ENCODE measurements around the gene BCAN.

BCAN gene

DNA sequence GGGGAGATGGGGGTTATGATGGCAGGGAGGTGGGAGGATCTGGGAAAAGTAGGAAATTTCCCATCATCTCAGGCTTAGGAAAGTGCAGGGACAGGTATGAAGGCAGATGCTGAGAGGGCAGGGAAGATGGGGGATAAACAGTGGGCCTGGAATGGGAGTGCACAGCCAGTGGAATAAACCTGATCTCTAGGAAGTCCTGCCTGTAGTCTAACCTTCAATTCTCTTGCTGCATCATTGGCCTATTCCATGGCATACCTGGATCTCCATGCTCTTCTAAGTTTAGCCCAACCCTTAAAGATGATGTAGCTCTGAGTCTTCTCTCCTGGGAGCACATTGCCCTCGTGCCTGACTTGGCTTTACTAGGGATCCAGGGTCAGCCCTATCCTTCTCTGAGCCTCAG, 2.7 kb downstream of the BCAN start:
- no peak for DNase-seq

DNA sequence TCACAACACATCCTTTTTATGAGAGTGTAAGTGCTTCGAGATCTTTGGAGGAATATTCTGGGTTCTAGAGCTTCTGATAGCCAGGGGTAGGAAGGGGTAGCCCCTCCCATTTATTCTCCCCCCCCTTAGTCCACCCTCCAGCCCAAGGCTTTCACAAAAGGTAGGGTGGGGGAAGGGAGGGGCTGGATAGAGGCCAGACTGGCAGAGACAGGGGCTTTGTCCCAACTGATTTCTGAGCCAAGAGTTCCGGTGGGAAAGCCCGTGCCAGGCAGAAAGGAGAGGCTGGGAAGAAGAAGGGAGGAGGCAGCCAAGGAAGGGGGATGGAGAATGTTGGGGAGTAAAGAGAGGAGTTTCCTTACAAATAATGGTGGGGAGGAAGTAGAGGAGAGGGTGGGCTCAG, 3.1 kb downstream of the BCAN start:
- DNase-seq: no peak

DNA sequence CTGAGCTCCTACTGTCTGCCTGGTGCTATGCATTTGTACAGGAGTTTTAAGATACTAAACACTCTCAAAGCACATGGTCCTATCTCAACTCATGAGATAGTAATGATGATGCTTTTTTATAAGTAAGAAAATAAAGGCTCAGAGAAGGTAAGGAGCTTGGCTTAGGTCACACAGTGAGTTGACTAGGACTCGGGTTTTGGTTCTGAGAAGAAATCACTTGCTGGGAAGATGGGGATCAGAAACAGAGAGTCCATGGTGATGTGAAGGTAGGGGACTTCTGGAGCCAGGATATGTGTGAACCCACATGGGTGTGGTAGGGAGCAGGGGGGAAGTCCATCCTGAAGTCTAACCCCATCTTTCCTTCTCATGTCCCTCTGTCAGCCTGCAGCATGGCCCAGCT, 3.7 kb downstream of the BCAN start:
- no peak for DNase-seq

DNA sequence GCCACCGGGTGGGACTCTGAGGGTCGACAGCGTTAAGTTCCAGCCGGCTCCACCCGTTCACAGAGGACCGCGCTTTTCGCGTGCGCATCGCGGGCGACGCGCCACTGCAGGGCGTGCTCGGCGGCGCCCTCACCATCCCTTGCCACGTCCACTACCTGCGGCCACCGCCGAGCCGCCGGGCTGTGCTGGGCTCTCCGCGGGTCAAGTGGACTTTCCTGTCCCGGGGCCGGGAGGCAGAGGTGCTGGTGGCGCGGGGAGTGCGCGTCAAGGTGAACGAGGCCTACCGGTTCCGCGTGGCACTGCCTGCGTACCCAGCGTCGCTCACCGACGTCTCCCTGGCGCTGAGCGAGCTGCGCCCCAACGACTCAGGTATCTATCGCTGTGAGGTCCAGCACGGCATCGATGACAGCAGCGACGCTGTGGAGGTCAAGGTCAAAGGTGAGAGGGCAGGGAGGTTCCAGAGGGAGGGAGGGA, 4.9 kb downstream of the BCAN start:
- DNase-seq: no peak

DNA sequence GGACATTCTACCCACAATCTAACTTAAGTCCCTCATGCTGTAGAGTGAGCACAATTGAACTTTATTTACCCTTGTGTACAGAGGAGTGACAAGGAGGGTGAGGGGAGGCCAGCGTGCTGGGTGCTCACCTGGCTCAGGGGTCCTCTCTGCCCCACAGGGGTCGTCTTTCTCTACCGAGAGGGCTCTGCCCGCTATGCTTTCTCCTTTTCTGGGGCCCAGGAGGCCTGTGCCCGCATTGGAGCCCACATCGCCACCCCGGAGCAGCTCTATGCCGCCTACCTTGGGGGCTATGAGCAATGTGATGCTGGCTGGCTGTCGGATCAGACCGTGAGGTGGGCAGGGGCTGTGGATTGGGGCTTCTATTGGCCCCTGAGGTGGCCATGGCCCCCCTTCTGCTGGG, 5.4 kb downstream of the BCAN start:
- no peak for DNase-seq

DNA sequence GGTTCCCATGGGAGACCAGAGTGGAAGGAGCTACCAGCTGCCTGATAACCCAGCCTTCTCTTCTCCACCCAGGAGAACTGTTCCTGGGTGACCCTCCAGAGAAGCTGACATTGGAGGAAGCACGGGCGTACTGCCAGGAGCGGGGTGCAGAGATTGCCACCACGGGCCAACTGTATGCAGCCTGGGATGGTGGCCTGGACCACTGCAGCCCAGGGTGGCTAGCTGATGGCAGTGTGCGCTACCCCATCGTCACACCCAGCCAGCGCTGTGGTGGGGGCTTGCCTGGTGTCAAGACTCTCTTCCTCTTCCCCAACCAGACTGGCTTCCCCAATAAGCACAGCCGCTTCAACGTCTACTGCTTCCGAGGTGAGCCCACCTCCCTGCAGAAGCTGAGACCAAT, 6.6 kb downstream of the BCAN start:
- no peak for DNase-seq

DNA sequence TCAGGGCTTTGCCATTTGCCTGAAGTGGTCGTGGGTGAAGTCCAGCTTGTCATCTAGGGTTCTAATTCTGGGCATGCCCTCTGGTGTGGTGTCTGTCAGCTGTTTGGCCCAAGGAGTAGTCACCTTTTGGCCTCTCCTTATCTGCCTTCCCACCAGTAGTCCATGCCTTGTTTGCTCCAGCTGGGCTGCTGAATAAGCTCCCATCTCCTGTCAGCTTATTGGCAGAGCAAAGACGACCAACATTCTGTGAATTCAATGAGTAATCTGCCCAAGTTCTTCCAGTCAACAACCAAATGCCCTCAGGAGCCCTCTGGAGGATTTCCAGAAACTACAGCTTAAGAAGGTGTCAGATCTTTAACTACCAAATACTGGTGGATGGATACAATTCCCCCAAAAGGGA, 7.0 kb downstream of the BCAN start:
- DNase-seq: no peak

DNA sequence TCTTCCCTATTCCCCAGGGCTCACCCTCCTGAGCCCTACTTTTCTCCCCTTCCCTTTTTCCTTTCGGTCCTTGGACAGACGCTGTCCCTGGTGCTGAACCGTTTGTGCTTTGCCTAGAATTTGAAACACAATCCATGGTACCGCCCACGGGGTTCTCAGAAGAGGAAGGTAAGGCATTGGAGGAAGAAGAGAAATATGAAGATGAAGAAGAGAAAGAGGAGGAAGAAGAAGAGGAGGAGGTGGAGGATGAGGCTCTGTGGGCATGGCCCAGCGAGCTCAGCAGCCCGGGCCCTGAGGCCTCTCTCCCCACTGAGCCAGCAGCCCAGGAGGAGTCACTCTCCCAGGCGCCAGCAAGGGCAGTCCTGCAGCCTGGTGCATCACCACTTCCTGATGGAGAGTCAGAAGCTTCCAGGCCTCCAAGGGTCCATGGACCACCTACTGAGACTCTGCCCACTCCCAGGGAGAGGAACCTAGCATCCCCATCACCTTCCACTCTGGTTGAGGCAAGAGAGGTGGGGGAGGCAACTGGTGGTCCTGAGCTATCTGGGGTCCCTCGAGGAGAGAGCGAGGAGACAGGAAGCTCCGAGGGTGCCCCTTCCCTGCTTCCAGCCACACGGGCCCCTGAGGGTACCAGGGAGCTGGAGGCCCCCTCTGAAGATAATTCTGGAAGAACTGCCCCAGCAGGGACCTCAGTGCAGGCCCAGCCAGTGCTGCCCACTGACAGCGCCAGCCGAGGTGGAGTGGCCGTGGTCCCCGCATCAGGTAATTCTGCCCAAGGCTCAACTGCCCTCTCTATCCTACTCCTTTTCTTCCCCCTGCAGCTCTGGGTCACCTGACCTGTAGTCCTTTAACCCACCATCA, 10.4 kb downstream of the BCAN start:
- DNase-seq: no peak

DNA sequence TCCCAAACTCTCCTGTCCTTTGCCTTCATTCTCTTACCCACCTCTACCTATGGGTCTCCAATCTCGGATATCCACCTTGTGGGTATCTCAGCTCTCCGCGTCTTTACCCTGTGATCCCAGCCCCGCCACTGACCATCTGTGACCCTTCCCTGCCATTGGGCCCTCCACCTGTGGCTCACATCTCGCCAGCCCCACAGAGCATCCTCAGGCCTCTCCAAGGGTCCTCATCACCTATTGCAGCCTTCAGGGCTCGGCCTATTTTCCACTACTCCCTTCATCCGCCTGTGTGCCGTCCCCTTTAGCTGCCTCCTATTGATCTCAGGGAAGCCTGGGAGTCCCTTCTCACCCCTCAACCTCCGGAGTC, 11.1 kb downstream of the BCAN start:
- DNase-seq: no peak

DNA sequence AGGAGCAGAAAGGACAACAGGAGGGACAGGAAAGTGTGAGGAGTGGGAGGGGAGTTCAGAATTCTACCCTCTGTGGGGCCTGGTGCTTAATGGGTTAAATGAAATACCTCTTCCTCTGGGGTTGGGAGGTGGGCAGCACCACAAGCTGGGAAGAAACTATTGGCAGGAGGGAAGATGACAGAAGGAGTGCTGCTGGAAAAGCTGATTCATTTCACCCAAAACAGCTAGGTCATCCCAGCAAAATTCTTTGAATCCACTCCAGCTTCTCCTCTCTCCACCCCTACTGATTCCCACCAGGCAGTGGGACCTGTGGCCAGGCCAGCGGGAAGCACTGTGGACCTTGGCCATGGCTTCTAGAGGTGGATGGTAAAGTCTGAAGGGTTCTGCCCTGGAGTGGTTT, 12.8 kb downstream of the BCAN start:
- no peak for DNase-seq

DNA sequence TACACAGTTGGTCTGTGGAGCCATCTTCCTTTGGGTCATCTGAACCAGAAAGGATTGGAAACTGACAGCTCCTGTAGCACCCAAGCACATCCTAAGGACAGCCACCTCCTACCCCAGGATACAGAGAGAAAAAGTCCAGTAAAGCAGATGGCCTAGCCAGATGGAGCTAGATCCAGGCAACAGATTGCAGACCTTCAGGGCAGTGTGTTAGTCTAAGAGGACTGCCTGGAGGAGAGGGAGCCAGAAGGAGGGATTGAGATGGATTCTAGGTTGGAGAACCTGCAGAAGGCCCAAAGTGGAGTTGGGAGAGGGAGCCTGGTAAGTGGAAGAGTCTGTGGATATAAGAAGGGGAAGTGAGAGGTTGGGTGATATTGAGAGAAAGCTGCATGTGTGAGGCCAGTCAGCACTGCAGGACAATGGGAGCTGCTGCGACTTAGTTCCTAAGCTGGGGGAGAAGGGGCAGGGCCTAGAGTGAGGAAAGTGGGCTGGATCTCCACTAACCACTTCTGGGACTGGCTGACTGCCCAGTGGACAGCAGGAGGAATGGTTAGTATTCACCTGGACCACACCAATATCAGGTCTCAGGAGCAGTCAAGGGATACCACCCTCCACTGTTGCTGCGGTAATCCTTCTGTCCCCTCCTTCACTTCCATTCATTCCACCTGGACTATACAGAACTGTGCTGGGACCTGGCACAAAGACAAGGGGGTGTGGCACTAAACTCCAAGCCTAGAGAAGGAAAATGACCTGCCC, 13.4 kb downstream of the BCAN start:
- DNase-seq: no peak

DNA sequence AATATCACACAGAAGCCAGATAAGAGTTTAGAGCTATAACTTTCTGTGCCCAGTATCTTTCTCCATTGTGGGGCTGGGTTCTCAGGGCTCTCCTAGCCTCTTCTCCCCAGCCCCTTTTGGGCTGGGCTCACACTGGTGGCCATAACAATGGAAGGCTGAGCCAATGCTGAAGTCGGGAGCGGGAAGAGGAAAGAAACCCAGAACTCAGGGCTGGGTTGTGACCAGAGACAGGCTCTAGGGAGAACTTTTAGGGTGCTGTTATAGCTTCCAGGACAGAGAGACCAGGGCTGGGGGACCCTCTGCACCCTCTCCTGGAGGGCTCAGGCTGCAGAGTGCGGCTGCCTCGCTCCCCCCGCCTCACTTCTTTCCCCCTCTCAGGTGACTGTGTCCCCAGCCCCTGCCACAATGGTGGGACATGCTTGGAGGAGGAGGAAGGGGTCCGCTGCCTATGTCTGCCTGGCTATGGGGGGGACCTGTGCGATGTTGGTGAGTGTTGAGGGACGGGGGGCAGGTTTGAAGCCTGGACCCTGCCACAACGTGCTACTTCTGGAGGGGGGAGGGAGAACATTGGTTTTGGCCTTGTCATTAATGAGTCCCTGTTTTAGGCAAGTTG, 14.1 kb downstream of the BCAN start:
- no peak for DNase-seq

DNA sequence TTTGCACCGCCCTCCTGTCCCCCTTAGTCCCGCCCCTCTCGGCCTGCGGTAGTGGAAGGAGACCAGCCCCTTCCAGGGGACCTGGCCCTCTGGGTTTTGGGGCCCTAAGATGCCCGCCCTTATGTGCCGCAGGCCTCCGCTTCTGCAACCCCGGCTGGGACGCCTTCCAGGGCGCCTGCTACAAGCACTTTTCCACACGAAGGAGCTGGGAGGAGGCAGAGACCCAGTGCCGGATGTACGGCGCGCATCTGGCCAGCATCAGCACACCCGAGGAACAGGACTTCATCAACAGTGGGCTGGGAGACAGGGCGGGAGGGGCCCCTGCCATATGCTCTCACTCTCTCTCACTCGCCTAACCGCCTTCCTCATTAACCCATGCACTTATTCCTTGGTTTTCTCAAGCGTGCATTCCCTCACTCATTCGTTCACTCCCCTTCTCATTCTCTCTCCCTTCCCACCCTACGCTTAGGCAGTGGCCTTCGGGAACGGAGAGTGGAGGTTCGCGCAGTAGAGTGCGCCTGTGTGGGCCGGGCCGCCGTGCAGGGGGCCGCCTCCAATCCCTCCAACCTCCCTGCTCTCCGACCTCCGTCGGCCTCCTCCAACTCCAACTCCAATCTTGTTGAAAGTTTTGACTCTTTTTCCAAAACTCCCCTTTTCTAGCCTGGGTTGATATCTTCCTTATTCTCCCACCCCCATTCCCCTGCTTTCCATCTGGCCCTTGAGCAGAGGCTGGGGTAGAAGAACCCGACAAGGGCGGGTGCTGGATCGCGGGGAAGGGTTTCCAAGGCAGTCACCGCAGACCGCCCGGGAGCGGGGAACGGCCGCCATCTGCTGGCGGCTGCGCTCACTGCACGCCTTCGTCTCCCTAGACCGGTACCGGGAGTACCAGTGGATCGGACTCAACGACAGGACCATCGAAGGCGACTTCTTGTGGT, 15.2 kb downstream of the BCAN start:
- peak; percentile 91 for DNase-seq

DNA sequence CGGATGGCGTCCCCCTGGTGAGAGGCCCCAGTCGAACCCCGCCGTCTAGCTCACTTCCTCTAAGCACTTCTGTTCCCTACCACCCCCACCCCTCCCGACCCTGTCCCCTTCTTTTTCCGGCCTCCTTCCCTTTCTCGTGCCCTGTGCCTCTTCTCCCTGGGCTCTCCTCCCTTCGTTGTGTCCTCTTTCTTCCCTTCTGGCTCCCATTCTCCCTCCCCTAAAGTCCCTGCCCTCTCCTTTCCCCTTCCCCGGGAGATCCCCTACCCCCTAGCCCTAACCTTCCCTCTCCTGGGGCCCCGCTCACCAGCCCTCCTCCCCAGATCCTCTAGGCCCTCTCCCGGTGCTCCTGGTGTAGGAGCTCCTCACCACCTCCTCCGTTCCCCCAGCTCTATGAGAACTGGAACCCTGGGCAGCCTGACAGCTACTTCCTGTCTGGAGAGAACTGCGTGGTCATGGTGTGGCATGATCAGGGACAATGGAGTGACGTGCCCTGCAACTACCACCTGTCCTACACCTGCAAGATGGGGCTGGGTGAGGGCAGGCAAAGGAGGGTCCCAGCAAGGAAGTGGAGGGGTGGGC, 15.9 kb downstream of the BCAN start:
- DNase-seq: no peak

DNA sequence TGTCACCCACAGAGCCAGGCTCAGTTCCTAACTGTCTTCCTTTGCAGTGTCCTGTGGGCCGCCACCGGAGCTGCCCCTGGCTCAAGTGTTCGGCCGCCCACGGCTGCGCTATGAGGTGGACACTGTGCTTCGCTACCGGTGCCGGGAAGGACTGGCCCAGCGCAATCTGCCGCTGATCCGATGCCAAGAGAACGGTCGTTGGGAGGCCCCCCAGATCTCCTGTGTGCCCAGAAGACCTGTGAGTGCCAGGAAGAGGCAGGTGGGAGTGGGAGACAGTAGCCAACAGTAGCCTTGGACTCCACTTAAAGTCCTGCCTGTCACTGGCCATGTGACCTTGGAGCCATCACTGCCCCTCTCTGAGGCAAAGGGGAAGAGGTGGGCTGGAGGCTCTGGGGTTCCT, 16.6 kb downstream of the BCAN start:
- no peak for DNase-seq

DNA sequence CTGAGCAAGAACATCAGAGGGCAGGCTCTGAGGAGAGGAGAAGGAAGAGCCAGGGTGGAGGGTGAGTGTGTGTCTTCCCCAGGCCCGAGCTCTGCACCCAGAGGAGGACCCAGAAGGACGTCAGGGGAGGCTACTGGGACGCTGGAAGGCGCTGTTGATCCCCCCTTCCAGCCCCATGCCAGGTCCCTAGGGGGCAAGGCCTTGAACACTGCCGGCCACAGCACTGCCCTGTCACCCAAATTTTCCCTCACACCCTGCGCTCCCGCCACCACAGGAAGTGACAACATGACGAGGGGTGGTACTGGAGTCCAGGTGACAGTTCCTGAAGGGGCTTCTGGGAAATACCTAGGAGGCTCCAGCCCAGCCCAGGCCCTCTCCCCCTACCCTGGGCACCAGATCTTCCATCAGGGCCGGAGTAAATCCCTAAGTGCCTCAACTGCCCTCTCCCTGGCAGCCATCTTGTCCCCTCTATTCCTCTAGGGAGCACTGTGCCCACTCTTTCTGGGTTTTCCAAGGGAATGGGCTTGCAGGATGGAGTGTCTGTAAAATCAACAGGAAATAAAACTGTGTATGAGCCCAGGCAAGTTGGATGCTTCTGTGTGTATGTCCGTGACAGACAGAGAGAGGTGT, 17.1 kb downstream of the BCAN start:
- no peak for DNase-seq

DNA sequence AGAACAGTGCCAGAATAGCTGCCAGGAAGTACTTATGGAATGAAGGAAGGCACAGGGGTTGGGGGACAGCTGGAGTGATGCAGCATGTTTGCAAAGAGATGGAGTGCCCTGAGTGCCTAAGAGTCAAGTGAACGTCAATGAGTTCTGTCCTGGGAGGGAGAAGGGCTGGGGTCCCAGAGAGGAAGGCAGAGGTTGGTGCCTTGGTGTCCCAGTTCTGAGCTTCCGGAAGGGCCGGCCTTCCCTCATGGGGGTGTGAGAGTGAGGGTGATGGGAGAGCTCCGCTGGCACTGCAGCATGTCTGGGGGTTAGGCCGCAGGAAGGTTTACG, 17.7 kb downstream of the BCAN start:
- no peak for DNase-seq

DNA sequence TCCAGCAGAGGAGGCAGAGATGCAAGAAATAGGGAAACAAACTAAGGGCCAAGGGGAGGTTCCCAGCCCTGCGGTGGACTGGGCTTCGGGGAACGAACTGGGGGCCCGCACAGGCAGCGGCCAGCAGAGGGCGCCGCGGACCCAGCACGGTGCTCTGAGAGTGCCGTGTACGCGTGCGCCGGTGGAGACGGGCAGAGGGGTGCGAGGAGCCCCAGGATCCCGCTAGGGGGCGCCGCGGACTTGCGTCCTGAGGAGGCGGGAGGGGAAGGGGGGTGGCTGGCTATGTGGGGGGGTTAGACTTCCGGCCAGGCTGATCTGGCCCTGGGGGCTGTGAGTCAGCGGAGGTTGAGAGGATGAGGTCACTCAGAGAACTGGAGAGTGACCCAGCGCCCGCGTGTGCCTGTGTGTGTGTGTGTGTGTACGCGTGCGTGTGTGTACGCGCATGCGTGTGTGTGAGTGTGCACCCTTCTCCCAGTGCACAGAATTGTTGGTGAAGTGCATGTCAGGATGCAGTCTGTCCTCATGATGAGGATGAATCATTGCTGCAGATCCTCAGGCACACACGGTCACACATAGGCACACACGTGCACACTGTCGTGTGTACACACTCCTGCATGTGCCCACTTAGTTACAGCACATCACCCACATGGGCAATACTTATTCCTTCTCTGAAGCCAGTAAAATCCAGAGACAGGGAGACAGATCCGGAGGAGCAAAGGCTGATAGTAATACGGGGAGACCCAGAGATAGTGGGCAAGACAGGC, 18.3 kb downstream of the BCAN start:
- peak; percentile 99 for DNase-seq

DNA sequence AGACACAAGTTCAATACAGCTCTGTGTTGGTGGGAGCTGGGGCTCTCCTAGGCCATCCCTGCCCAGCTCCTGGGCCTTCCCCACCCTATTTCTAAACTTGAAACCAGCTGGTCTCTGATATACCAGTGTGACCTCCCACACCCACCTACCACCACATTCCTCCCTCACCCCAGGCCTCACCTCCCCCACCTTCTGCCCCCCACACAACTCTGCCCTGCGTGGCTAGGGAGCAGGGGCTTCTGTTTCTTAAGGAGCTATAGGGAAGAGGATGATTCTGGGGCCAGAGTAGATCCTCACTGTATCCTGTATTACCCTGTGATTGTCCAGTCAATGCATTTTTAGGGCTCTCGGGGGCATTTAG, 18.8 kb downstream of the BCAN start:
- DNase-seq: no peak

DNA sequence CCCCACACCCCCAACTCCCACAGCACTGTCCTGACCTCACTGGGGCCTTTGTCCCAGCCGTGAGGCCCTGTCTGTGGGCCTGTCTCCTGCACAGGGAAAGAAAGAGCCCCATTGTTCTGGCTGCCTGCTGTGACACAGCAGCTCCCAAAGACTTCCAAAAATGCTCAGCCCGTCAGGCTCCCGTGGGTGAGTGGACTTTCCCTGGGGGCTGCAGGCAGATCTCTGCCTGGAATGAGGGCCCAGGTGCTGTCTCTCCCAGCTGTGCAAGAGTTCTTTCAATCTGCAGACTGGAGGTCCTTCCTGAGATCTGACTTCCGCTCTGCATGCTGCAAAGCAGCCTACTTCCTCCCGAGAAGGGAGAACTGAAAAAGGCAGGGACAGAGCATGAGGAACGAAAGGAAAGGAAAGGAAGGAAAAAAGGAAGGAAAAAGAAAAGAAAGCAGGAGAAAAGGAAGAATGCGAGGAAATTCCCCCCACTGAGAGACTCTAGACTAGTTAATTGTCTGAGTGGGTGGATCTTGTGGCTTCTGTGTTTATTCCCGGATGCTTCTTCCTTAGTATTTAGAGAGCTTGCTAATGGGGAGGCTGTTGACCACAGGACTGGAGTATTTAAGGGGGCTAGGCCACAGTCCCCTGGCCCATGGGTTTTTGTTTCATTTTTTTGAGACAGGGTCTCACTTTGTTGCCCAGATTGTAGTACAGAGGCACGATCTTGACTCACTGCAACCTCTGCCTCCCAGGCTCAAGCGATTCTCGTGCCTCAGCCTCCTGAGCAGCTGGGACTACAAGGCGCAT, 20.3 kb downstream of the BCAN start:
- no peak for DNase-seq

DNA sequence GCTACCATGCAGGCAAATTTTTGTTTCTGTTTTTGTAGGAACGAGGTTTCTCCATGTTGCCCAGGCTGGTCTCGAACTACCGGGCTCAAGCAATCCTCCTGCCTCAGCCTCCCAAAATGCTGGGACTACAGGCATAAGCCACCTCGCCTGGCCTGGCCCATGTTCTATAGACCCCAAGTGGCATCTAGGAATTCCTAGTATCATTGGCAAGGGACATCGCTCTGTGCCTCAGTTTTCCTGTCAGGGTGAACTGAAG, 20.8 kb downstream of the BCAN start:
- no peak for DNase-seq
